RPMI7951 (cell line): ENCODE data around the gene HOXB1. TPM values are rescaled to one million over a fixed set of nuclear protein-coding genes. Genes with fewer than 3 reads are reported as not detected.
A peak's percentile ranks its signal among the peaks of the same experiment; 100 is the strongest.

Source experiments
- DNase-seq: peaks from one replicate; pipeline ENCODE4 v3.0.0-alpha.2; 2012; ENCODE audit warnings: low read depth
- total RNA-seq: library from RNA; depleted of rRNA; stranded (reverse); fragments of >200 nt; shearing (Covaris generic); gene quantifications from 2 replicates; pipeline ENCODE4 v1.2.3, GENCODE V29; 2014; rRNA removed

Gene HOXB1
- total RNA-seq, 1 experiment from 2014 or later: not detected

DNA sequence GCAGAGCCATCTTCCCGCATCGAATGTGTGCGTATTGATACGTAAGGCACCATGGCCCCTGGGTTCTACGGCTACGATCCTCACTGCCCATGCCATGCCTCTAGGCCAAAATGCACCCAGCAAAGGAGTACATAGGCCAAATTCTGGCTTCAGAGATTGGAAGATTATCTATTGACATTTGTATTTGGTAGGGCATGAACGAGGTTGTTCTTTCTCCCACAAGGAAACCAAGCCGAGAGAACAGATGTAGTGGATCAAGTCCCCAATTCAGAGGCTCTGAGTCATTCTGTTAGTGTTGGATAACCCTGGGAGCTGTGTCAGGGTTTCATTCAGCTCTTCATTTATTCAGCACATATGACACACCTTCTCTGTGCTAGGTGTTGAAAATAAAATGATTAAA is 36.5 kb downstream of the HOXB1 start:
- DNase-seq: peak; percentile 73

DNA sequence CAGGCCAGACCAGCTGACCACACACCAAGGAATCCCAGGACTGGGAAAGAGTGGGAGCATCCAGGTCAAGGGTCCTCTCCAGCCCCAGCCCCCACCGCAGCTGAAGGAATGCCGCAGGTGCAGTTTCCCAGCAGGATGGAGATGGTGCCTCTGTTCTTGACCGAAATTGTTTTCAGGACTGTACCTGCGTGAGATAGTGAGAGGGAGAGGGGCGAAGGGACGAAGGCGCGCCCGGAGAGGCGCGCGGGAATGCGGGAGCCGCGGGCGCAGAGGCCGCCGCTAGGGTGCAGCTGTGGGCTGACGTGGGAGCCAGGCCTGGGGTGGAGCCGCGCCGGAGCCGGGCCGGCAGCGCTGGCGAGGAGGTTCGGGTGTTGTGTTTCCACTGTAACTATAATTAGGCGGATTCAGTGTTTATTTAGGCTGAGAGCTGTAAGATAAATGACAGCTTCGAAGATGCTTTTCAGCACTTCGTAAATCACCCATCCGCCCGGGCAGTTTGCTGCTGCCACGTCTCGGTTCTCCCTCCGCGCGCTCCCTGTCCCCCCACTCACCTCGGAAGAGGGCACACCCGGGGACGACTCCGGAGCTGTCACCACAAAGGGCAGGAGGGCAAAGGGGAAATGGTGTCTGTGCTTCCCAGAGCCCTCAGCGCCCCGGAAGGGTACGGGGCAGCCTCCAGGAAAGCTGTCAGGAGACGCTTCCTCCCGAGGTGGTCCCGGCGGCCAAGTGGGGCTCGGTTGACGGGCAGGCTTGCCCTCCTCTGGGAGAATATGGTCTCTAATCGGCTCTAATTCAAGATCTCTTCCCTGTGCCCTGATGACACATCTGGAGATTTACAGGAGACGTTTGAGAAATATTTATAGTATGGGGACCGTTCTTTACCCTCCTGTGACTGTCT is 38.2 kb downstream of the HOXB1 start:
- DNase-seq: peak; percentile 70

DNA sequence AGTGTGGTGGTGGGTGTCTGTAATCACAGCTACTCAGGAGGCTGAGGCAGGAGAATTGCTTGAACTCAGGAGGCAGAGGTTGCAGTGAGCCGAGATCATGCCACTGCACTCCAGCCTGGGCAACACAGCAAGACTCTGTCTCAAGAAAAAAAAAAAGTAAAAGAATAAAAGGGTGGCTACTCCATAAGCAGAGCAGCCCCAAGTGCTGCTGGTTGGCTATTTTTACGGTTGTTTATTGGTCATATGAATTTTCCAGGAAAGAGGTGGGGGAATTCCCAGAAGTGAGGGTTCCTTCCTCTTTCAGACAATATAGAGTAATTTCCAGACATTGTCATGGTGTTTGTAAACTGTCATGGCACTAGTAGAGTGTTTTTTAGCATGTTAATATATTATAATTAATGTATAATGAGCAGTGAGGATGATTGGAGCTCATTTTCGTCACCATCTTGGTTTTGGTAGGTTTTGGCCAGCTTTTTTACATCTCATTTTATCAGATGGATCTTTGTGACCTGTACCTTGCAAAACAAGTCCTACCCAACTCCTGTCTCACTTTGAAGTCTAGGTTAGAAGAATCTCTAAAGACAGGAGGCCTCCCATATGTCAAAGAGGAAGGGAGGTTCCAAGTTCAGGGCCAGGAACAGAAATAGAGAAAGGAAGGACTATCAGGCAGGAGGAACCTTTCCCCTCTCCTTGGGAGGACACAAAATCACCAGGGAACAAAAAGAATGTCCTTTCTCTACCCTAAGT is 39.1 kb downstream of the HOXB1 start:
- DNase-seq: peak; percentile 57

DNA sequence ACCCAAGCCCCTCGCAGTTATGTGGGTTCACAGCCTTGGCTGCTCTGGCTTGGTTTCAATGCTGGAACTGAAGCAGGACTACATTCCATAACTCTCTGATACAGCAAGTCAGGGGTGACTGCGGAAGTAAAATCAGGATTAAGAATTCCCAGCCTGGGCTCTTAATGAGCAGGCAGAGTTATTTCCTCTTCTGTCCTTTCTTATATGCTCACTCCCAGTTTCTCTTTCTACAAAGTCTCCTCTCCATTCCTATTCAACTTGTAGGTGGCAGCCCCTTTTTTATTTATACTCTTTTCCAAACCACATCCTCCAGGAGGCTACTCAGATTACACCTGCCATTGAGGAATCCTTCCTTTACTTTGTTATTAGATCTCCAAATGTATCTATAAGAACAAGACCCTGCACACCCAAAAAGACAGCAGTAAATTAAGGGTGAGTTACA is 40.3 kb downstream of the HOXB1 start:
- DNase-seq: no peak

DNA sequence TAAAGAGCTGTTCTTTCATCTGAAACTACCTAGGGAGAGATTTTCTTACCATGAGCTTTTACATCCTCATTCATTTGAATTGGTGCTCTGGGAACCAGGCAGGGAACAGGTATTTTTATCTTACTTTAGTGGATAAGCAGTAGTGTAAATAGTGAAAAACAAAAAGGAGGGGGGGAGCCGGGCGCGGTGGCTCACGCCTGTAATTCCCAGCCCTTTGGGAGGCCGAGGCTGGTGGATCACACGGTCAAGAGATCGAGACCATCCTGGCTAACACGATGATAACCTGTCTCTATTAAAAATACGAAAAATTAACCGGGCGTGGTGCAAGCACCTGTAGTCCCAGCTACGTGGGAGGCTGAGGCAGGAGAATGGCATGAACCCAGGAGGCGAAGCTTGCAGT is 41.0 kb downstream of the HOXB1 start:
- DNase-seq: no peak

DNA sequence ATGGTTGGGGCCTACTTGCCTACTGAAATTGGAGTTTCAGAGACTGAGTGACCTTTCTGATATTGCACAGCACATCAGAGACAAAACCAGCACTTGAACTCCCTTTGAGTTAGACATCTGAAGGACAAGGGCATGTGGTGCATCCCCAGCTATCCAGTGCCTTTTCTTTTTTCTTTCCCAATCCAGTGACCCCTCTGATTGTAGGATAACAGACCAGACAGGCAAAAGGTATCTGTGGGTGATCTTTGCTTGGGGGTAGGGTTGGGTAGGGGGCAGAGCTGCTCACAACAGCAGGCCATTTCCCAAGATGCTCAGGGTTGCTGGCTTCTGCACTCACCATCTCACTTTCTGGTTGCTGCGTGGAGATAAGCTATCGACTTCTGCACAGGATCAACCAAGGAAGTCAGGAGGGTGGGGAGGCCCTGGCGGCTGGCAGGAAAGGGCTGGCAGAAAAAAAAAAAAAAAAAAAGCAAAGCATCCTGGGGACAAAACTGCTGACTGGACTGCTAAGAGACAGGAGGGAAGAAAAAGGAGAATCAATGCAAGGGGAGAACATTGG is 42.2 kb downstream of the HOXB1 start:
- DNase-seq: no peak

DNA sequence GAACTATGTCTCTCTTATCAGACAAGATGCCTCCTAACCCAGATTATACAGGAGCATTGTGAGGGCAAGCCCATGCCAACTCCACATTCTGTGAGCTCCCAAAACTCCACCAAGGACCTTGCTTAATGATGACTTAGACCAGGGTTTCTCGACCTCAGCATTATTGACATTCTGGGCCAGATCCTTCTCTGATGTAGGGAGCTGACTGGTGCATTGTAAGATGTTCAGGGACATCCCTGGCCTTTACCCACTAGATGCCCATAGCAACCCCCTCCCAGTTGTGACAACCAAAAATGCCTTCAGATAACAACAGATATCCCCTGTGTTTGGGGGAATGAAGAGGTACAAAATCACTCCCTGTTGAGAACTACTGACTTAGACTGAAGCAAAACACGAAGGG is 43.6 kb downstream of the HOXB1 start:
- DNase-seq: no peak

DNA sequence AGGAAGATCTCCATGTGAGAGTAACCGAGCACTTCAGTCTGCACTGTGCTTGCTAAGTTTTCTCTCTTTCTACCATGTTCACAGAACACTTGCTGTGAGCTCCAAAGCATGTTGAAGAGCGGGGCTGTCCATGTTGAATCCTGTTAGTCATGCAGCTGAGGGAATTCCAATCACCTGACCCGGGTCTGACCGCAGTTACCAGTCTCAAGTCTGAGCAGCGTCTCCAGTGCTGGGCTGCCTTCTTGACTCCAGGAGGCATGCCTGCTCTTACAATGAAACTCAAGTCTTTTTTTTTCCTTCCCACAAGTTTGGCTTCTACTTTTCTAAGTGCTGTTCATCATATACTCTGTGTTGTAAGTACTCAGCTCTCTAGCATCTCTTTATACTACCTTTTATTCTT is 44.3 kb downstream of the HOXB1 start:
- DNase-seq: peak; percentile 95

DNA sequence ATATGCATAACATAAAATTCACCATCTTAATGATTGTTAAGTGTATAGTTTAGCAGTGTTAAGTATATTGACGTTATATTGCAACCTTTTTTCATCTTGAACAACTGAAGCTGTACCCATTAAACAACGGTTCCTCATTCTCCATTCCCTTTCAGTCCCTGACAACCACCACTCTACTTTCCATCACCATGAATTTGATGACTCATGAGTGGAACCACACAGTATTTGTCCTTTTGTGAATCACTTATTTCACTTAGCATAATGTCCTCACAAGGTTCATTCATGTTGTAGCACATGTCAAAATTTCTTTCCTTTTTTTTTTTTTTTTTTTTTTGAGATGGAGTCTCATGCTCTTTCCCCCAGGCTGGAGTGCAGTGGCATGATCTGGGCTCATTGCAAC is 46.0 kb downstream of the HOXB1 start:
- peak; percentile 91 for DNase-seq

DNA sequence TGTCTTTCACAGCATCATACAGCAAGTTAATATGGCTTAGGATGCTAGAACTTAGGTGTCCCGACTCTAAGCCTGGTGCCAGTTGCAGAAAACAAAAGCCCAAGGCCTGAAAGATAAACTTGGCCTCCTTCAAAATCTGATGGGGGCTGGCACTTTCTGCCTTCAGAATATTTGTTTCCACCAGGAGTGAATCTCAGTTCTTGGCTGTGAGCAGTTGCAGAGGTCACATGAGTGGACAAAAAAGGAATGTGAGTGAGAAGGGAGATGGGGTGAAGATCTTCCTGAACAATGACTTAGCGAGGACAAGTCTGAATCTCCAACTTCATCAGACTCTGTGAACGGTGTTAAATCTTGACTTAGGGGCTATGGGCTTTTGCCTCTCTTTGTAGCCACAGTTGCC is 46.6 kb downstream of the HOXB1 start:
- peak; percentile 81 for DNase-seq

DNA sequence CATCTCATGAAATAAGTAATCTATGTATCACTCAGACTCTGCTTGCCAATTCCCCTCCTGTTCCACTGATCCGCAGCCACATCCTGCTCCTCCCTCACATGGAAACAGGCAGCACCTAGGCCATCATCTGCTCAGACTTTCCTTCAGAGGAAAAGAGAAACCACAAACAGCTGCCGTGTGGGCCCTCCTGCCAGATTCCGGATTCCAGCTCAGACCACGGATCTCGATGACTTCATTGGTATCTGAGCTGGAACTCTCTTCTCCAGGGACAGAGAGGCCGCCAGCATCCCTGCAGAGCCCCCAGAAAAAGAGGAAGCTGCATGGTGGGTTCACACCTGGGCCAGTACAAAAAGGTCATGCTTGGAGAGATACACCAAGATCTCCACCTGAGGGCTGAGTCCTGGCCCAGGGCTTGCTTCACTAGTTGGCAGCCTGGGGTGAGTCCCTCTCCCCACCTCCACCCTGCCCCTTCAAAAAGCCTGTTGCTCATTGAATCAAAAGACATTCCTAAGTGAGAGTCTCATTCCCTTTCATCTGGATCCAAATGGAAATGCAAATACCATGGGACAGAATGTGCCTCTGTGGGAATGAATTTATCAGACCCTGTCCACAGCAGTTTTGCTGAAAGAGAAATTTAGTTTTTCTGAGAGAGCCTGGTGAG is 47.2 kb downstream of the HOXB1 start:
- DNase-seq: peak; percentile 99

DNA sequence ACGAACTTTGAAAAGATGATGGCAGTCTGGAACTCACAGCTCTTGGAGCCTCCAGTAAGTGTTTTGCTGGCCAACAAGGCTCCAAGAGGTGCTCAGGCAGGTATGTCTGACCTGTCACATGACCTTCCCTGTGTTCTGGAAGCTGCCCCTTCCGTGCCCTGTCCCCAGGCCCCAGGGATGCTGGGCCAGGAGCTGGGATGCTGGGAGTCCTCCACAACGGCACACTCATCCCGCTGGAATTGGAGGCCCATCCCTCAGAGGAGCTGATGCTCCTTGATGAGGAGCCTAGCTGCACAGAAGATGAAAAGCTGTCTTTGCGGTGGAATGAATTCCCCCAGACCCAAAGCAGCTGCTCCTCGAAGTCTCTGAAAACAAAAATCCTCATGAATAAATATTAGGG is 47.8 kb downstream of the HOXB1 start:
- DNase-seq: no peak

DNA sequence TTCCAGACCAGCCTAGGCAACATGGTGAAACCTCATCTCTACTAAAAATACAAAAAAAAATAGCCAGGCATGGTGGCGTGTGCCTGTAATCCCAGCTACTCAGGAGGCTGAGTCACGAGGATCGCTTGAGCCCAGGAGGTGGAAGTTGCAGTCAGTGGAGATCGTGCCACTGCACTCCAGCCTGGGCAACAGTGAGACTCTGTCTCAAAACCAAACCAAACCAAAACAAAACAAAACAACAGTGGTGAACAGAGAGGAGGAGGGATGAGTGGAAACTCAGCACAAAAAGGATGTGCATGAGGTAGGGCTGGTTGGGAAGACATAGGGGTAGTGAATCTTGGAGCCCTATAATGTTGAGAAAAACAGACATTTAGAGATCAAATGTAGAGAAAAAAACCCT is 48.5 kb downstream of the HOXB1 start:
- DNase-seq: peak; percentile 84

DNA sequence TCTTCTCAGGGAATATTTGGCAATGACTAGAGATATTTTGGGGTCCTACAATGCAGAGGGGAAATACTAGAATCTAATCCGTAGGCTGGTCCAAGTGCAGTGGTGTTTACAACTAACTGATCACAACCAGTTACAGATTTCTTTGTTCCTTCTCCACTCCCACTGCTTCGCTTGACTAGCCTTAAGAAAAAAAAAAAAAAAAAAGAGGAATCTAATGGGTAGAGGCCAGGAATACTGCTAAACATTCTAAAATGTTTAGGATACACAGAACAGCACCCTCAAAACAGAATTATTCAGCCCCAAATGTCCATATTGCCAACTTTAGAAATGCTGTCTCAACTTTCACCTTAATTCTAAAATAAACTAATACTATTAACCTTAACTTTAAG is 51.8 kb downstream of the HOXB1 start:
- DNase-seq: no peak

Other genes with a start within 250 kb of the HOXB1 start
- gene SKAP1, start 100.8 kb downstream of the HOXB1 start, total RNA-seq: 0.49 TPM in 1 of 2 replicates, not detected in the other
- 11.9 and 15.1 TPM in 2 replicates for gene HOXB2, start 14.1 kb upstream of the HOXB1 start, total RNA-seq
- gene HOXB4, start 47.3 kb upstream of the HOXB1 start, total RNA-seq: 1.6 and 1.7 TPM in 2 replicates
- gene HOXB3, start 59.2 kb upstream of the HOXB1 start, total RNA-seq: 3.2 and 7.9 TPM in 2 replicates
- gene HOXB5, start 62.8 kb upstream of the HOXB1 start, total RNA-seq: 0.10 and 0.24 TPM in 2 replicates
- 4.8 and 7.3 TPM in 2 replicates for gene HOXB6, start 74.0 kb upstream of the HOXB1 start, total RNA-seq
- gene HOXB7, start 80.0 kb upstream of the HOXB1 start, total RNA-seq: 24.9 and 26.1 TPM in 2 replicates
- 0.24 and 0.49 TPM in 2 replicates for gene HOXB8, start 84.3 kb upstream of the HOXB1 start, total RNA-seq
- gene HOXB9, start 95.3 kb upstream of the HOXB1 start, total RNA-seq: 2.3 and 4.1 TPM in 2 replicates
- not detected in 2 replicates for gene PRAC1, start 191.5 kb upstream of the HOXB1 start, total RNA-seq
- 2.4 and 6.1 TPM in 2 replicates for gene PRAC2, start 192.2 kb upstream of the HOXB1 start, total RNA-seq
- 4.7 and 5.4 TPM in 2 replicates for gene HOXB13, start 197.7 kb upstream of the HOXB1 start, total RNA-seq